GM21423 (cell line): ENCODE data around the gene CD164L2.
"Not testable (repeated sequence)": the region's sequence is repeated elsewhere in the genome, so short reads cannot be mapped to it uniquely, and the experiment has no call there.

Experiments used
- ATAC-seq: cut with Tn5 transposase; IDR thresholded peaks from one replicate; pipeline ENCODE4 v1.9.1; 2021; ENCODE audit warnings: mild to moderate bottlenecking, moderate library complexity; ENCODE audit not compliant: unreplicated experiment

Gene CD164L2

DNA sequence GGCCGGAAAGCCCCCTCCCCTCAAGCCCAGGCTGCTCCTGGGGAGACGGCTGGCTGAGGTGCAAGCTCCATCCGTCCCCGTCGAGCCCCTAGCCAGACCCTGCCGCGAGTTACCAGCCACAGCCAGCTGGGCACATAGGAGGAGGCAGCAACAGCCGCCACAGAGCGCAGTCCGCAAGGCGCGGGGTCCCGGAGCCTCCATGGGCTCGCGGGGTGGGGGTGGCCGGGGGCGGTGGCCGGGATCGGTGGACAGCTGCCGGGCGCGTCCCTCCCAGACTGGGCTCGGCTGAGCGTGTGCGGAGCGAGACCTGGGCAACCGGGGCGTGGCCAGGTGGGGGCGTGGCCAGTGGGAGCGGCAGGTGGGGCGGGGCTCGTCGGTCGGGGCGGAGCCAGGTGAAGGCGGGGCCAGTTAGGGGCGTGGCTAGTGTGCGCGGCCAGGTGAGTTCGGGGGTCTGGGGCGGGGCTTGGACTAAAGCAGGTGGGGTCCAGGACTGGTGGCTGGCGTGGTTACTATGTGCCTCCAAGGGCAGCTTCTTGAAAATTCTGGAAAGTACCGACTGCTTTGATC is at the start of gene CD164L2:
TSS of gene CD164L2 (minus strand) at position 295 of the 567 bp plus-strand sequence. CDS start at position 201, 94 bp downstream.
- no peak for ATAC-seq

DNA sequence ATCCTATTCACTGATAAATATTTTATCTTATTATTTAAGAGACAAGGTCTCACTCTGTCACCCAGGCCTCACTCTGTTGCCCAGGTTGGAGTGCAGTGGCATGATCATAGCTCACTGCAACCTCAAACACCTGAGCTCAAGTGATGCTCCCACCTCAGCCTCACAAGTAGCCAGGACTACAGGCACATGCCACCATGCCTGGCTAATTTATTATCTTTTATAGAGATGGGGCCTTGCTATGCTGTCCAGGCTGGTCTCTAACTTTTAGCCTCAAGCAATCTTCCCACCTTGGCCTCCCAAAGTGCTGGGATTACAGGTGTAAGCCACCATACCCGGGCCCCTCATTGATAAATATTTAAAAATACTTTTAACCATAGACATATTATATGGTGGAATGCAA is 49.6 kb upstream of the CD164L2 start:
- ATAC-seq, result not testable (repeated sequence)

DNA sequence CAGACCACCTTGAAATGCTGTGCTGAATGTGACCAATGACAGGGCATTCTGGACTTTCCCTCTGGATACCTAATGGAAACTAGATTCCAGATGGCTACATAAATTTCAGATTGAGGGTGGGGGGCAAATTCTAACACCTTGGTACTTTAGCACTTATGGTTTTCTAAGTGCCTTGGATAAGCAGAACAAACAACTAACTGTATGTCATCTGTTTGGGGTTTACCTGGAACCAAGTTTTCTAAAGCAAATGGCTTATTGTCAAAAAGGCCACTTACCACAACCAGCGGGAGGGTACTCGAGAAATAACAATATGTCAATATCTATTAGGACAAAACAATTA is 48.4 kb upstream of the CD164L2 start:
- ATAC-seq, result no peak

DNA sequence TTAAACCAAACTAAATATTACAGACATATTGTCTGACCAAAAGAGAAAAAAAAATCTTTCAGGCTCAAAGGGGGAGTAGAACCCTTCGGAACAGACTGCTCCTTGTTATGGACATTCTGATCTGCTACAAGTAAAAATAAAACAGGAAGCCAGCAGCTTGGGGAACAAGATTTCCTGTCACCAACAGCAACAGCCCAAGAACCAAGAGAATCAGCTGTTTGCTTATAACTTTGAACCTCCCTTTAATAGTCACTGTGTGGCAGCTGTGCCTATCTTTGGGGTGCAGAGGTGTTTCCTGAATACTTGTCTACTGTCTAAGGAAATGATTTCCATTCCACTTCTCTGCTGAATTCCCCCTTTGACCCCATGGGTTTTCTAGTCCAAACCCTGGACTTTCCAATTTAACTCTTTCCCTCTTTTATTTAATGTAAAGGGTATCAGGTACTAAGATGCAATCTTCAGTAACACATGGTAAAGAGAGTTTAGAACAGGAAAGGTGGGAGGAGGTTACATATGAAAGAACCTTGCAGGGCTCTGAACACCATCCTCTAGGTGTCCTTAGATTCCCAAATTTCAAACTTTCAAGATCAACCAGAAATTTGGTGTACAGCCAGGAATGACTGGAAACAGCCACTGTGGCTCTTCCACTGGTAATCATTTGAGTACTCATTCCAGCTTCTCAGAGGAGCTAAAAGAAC is 47.9 kb upstream of the CD164L2 start:
- no peak for ATAC-seq

DNA sequence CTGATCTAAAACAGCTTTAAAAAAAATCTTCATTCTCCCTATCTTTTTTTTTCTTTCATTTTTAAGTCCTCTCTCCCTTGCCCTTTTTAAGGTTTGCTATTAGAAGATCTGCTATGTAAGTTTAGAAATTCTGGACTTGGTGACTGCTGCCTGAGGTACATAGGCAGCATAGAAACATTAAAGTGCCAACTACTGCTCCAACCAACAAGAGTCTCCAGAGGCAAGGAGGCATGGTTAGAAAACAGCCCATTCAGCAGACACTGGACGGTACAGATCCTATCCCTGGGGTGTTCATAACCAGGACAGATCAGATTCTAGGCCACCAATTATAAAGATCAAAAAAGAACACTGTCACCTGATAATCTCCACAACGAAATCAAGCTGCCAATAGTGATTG is 45.9 kb upstream of the CD164L2 start:
- ATAC-seq, result no peak

DNA sequence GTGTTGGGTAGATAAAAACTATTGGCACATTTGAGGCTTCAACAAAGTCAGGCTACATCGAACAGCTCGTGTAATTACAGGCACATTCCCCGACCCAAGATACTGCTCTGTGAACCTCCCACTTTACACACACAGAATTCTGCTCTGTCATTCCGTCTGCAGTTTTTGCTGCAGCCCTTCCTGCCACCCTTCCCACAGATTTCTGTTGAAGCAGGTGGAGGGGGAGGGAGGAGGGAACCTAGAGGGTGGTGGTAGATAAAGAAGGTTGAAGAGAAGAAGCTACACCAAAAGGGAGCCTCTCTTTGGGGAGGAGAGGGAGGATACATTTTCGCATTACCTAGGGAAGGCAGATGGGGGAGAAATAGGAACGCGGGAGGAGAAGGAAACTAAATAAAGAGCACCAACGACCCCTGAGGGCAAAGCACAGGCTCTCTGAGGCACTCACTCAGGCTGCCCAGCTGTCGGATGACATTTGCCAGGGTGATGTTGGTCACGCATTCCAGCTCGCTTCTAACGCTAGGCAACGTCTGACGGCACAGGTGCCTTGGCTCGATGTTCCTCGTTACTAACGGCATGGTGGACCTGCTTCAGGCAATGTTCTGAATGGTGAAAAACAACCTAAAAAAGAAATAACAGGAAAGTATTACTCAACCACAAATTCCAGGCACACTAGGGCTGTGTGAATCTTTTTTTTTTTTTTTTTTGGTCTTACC is 45.3 kb upstream of the CD164L2 start:
- ATAC-seq, result no peak

DNA sequence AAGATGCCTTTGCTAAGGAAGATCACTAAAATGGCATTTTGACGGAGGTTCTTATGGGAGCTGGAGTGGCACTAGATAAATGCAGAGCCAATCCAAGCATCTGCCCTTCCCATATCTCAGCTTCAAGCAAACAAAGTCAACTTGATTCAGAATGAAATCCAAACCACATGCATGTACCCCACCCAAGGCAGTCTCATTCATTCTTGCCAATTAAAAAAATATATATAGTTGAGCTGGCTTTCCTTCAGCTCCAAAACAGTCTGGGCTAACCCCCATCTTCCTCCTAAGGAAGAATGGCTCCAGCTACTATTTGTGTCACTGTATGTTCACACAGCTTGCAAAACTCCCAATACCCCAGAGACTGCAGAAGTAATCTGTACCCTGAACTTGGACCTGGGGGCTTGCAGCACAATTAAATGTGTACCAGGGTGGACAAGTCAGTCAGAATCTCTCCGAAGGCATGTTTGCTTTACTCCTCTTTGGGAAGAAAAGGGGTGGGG is 44.7 kb upstream of the CD164L2 start:
- no peak for ATAC-seq

DNA sequence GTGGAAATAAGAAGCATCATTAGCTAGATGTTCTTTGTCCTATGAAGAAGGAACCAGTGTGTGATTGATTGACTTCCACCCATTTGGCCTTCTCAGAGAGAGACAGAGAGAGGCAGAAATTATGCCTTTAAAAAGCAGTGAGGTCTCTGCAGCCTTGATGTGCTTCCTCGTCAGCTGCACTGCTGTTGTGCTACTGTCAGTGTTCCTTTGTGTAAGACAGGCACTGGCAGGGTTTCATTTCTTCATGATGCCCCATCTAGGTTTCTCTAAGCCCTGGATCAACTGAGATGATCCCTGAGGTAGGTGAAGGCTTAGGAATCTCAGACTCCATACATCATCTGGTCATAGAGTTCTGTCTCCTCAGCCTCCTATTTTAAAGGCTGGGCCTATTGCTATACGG is 44.2 kb upstream of the CD164L2 start:
- ATAC-seq, result no peak

DNA sequence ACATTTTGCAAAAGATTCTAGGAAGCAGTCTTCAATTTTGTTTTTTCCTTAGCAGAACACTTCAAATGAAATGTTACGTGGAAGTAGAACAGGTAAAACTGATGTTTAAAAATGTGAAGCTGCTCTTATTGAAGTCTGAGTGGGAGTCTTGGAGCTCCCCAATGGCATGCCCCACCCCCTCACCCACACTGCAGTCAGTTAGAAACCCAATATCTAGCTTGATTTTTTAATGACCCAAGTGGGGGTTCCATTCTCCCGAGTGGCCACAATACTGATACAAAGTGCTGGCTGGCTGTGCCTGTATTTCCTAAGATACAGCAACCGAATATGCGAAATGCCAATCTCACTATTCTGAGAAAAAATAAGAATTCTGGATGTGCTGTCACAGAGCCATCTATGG is 40.6 kb upstream of the CD164L2 start:
- ATAC-seq, result no peak

DNA sequence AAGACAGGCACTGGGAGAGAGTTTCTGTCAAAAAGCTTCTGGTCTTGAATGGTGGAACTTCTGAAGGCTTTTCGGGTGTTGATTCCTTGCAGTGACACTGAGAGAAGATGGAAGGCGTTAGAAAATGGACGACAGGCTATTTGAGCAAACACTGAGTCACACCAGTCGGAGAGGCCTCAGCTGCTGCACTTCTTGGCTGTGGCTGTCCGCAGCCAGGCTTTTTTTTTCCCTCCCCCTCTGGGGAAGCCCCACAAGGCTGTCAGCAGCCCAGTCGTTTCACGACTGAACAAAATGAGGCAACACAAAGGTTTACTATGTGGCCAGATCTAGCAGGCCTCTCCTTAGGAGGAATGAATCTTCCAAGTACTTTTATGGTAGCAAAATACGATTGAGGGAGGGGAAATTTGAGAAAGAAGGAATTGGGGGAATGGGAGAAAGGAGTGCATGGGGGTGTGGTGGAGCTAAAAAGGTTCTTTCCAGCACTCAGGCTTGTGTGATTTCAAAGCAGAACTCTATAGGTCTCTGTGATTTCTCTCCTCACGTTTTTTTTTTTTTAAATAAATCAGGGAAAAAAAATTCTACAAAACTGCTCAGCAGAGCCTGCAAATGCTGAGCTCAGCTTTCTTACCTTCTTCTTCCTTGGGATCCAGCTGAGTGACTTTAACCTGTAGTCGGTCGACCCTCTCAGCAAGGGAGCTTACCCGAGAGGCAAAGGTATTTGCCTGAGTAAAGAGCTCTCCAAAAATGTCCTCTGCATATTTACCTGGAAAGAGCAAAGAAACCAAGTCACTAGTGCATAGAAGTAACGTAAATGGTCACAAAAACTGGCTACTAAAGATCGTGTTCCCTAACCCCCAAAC is 35.4 kb upstream of the CD164L2 start:
- peak; percentile 51 for ATAC-seq

DNA sequence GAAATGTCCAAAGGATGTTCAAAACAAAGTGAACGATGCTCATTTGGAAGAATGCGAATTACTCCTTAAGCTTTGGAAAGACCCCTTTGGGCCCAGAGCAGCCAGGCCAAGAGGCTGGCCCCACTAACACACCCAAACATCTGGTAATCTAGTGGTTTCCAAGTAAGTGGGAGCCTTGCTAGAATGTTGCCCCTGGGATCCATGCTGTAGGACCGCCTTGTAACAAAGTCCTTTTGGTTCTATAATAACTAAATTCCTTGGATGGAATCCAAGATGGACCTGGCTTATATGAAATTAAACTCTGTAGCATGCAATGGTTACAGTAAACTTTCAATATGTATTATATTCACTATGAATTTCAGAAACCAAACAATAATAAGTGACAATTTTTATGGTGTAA is 34.6 kb upstream of the CD164L2 start:
- ATAC-seq, result no peak

DNA sequence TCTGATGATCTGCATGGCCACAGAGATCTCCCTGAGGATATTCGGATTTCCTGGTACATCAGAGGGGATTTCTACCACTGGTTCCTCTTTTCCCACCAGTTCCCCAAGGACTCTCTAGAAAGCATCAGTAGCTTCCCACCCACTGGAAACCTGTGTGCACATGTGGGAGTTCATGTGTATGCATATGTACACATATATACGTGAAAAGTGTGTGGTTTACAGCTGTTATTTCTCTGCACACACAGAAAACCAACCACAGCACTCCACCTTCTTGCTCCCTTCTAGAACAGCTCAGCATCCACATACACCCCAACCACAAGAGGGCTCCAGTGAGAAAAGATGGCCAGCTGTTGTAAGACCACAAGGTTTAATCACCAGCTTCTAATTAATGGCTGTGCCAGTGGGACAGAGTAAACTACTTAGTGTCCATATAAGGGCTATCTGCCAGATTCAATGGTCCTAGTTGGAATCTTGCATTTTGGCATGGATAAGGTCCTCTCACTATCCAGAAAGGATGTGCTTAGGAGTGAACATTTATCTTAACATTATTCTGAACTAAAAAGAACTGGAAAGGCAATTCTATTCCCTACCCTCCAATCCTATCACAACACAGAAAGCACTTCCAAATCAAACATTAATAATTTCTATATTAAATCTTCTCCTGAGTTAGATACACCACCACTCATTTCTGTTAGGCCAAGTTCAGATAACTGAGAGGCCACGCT is 33.4 kb upstream of the CD164L2 start:
- ATAC-seq, result peak; percentile 52

DNA sequence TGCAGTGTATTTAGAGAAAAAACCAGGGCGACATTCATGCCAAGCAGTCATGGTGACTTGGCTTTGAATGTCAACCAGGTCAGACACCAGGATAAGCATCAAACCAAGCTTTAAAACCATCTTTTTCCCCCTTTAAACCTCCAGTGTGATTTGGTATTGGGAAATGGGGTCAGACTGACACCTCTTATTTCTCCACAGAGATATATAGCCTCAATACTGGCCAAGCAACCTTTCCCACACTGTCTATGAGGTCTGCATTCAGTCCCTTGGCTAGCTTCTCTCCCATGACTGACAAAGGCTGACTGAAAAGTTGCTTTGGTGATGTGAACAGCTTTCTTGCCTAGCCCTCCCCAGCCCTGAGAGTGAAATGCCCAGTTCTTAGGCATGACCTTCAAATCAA is 31.0 kb upstream of the CD164L2 start:
- ATAC-seq, result no peak

DNA sequence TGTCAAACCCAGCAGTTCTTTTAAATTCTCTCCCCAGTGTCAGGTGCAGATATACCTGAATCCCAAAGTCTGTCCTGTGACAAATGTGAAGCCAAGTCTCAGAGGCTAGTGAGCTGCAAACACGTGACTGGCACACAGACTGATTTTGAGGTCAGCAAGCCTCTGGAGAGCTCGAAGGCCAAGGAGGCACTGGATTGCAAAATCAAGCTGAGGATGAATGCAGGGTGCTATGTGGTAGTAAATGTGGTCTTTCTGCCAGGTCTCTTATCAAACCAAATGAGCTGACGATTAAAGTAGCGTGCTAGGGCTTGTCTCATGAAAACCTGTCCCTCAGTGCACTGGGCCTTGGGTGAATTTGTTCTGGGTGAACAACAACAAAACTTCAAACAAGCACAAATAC is 29.9 kb upstream of the CD164L2 start:
- no peak for ATAC-seq

DNA sequence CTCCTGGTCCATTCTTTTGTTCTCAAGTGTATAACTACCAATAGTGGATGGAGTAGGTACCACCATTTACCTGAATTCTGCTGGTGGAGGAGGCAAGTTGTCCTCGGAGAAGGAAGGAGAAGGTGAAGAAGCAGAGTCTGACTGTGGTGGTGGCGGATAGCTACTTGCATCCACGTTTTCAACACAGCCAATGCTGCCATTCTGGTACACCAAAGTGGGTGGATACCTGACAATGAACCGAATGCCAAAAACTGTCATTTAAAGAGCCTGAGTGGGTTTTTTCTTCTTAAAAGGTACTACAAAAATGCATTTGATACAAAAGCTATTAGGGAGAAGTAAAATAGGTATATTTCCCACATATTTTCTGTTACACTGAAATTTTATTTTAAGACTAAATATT is 29.4 kb upstream of the CD164L2 start:
- no peak for ATAC-seq

DNA sequence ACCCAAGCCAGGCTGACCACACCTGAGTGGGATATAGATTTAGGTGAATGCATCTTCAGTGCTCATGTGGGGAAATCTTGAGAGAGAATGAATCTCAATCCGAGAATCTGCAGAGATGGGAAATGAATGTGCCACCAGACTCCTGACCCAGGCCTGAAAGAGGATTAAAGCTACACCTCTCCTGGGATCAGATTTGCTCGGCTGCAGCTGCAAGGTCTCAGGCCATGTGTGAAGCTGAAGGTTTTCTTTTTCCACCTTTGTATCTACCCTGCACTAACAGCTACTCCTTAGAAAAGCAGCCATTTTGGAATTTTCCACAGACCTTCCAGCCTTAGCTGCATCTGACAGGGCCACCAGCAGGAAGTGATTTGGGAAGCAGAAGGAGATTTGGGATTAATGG is 27.6 kb upstream of the CD164L2 start:
- ATAC-seq, result no peak

DNA sequence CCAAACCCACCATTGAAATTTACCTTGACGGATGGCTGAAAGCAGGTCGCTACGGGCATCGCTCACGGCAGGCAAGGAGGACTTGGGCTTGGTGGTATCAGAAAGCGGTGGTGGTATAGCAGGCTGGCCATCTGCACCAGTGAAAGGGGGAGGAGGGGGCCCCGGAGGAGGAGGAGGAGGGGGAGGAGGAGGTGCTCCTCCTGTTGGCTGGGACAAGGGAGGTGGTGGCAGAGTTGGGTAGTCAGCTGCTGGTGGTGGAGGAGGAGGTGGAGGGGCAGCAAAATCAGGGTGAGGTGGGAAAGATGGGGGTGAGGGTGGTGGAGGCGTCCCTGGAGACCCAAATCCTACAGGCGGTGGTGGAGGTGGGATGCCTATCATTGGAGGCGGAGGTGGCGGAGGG is 26.5 kb upstream of the CD164L2 start:
- no peak for ATAC-seq

DNA sequence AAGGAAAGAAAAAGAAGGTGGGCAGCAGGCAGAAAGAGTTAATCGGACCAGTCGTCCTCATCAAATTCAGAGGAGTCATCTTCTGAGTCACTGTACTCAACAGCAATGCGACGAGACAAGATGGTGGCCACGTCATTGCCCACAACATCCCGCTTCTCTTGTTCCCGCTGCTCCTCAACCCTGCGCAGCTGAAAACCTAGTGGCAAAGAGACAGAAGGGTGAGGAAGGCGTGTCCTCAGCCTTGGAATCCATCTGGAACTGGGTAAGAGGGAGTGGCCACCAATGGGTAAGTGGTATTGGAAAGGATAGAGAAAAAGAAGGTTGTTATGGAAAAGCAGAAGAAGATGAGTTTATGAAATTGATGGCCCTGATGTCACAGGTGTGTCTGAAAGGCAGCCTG is 25.0 kb upstream of the CD164L2 start:
- ATAC-seq, result no peak

DNA sequence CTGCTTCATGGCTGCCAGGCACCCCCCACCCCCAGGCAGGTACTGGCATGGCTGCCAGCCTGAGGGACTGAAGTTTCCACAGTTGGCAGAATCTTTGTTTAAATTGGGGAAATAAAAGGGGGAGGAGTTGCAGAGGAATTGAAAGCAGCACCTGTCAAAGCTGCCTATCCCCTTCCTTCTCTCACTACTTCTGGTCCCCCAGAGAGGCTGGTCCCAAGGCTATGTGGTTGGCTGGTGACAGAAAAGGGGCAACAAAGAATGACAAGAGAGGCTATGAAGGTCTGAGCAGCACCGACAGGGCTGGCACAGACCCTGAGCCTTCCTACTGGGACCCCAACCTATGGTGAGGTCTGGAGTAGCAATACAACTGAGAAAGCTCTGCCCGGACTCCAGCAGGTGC is 23.7 kb upstream of the CD164L2 start:
- not testable (repeated sequence) for ATAC-seq

DNA sequence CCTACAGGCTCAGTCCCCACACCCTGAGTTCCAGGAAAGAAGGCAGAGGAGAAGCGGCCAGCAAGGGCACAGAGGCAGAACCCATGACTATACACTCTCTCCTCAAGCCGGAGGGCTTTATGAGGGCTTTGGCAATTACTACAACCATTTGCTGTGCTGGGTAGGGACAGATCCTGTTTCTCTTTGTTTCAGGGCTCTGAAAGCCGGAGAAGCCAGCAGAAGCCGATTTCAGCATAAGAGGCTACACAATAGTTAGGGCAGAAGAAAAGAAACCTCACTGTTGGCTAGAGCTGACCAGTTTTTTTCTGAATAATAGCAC is 23.2 kb upstream of the CD164L2 start:
- ATAC-seq, result no peak
